Measurements from ENCODE around the gene STRN4.
"Not testable (repeated sequence)": the region's sequence is repeated elsewhere in the genome, so short reads cannot be mapped to it uniquely, and the experiment has no call there.

The STRN4 gene

GRCh38 chr19:46783670-46784069 is 37.4 kb upstream of the STRN4 start:
- Mint-ChIP-seq H3K9me3 (no peaks in the 10 kb centered on the region), H3K36me3 (peaks cover 46 to 65% of the 10 kb centered on the region in 2 donors), H3K4me1 (peaks cover 37 to 69% of the 10 kb centered on the region in 2 donors), H3K27me3 (no peaks in the 10 kb centered on the region), H3K4me3 (peak overlapping the region; percentile 22 to 32), H3K27ac (peak overlapping the region; percentile 71)
- DNase-seq (no peak), ATAC-seq (replicated peaks) (no peak)

GRCh38 chr19:46782355-46783019 is 36.2 kb upstream of the STRN4 start:
- ATAC-seq (replicated peaks) (no peak), DNase-seq (no peak)
- H3K27me3 Mint-ChIP-seq, result no peaks in the 10 kb centered on the region
- peak overlapping the region; percentile 14 for H3K27ac Mint-ChIP-seq
- peaks cover 38 to 68% of the 10 kb centered on the region in 2 donors for H3K4me1 Mint-ChIP-seq
- peaks cover 56 to 76% of the 10 kb centered on the region in 2 donors for H3K36me3 Mint-ChIP-seq
- no peaks in the 10 kb centered on the region for H3K9me3 Mint-ChIP-seq
- peak overlapping the region in 1 of 2 donors; percentile 13 for H3K4me3 Mint-ChIP-seq

- H3K9me3 Mint-ChIP-seq; H3K4me3 Mint-ChIP-seq; ATAC-seq (replicated peaks); H3K27me3 Mint-ChIP-seq; DNase-seq; H3K27ac Mint-ChIP-seq: not testable (repeated sequence)
- H3K36me3 Mint-ChIP-seq, result peaks cover 55 to 64% of the 10 kb centered on the region in 2 donors
- peaks cover 11 to 31% of the 10 kb centered on the region in 2 donors for H3K4me1 Mint-ChIP-seq
Measured at GRCh38 chr19:46777956-46778645, 31.9 kb upstream of the STRN4 start.

- ATAC-seq (replicated peaks) (no peak), DNase-seq (no peak)
- Mint-ChIP-seq H3K4me3 (no peak overlapping the region), H3K27me3 (no peaks in the 10 kb centered on the region), H3K4me1 (peaks cover 5 to 22% of the 10 kb centered on the region in 2 donors), H3K36me3 (peaks cover 47 to 55% of the 10 kb centered on the region in 2 donors), H3K27ac (no peak overlapping the region), H3K9me3 (no peaks in the 10 kb centered on the region)
Measured at GRCh38 chr19:46776927-46777911, 31.0 kb upstream of the STRN4 start.

GRCh38 chr19:46775642-46776258 is 29.5 kb upstream of the STRN4 start:
- Mint-ChIP-seq H3K27ac (no peak overlapping the region), H3K9me3 (no peaks in the 10 kb centered on the region), H3K36me3 (peaks cover 41 to 45% of the 10 kb centered on the region in 2 donors), H3K4me1 (peaks cover 3 to 22% of the 10 kb centered on the region in 2 donors), H3K4me3 (no peak overlapping the region), H3K27me3 (no peaks in the 10 kb centered on the region)
- DNase-seq, result no peak
- no peak for ATAC-seq (replicated peaks)

GRCh38 chr19:46773018-46773399 is 26.8 kb upstream of the STRN4 start:
- H3K4me1 Mint-ChIP-seq, result peaks cover 0 to 9% of the 10 kb centered on the region in 2 donors
- no peaks in the 10 kb centered on the region for H3K27me3 Mint-ChIP-seq
- peaks cover 30 to 31% of the 10 kb centered on the region in 2 donors for H3K36me3 Mint-ChIP-seq
- ATAC-seq (replicated peaks), result no peak
- no peak overlapping the region for H3K27ac Mint-ChIP-seq
- no peaks in the 10 kb centered on the region for H3K9me3 Mint-ChIP-seq
- no peak overlapping the region for H3K4me3 Mint-ChIP-seq
- DNase-seq, result no peak

- Mint-ChIP-seq H3K4me1 (peaks cover 0 to 5% of the 10 kb centered on the region in 2 donors), H3K9me3 (no peaks in the 10 kb centered on the region), H3K36me3 (peaks cover 25% of the 10 kb centered on the region in 2 donors), H3K27ac (no peak overlapping the region), H3K27me3 (no peaks in the 10 kb centered on the region), H3K4me3 (no peak overlapping the region)
- DNase-seq (no peak), ATAC-seq (replicated peaks) (no peak)
Measured at GRCh38 chr19:46772170-46773017, 26.1 kb upstream of the STRN4 start.

GRCh38 chr19:46768746-46769145 is 22.5 kb upstream of the STRN4 start:
- not testable (repeated sequence) for H3K27me3 Mint-ChIP-seq

GRCh38 chr19:46766569-46767317 is 20.5 kb upstream of the STRN4 start:
- no peak for DNase-seq
- H3K27ac Mint-ChIP-seq, result no peak overlapping the region
- ATAC-seq (replicated peaks), result peak; percentile 71 to 81
- H3K4me3 Mint-ChIP-seq, result no peak overlapping the region
- H3K36me3 Mint-ChIP-seq, result peaks cover 0 to 2% of the 10 kb centered on the region in 2 donors
- peaks cover 0 to 2% of the 10 kb centered on the region in 2 donors for H3K4me1 Mint-ChIP-seq
- no peaks in the 10 kb centered on the region for H3K27me3 Mint-ChIP-seq
- no peaks in the 10 kb centered on the region for H3K9me3 Mint-ChIP-seq

More at GRCh38 chr19:46768746-46769145, 22.5 kb upstream of the STRN4 start:
- DNase-seq; H3K36me3 Mint-ChIP-seq; H3K4me1 Mint-ChIP-seq; H3K27ac Mint-ChIP-seq; H3K9me3 Mint-ChIP-seq; ATAC-seq (replicated peaks); H3K4me3 Mint-ChIP-seq: not testable (repeated sequence)

- Mint-ChIP-seq H3K9me3 (no peaks in the 10 kb centered on the region), H3K27ac (no peak overlapping the region), H3K4me3 (no peak overlapping the region), H3K4me1 (peaks cover 0 to 2% of the 10 kb centered on the region in 2 donors), H3K36me3 (no peaks in the 10 kb centered on the region), H3K27me3 (no peaks in the 10 kb centered on the region)
- ATAC-seq (replicated peaks), result no peak
- no peak for DNase-seq
Measured at GRCh38 chr19:46764817-46765291, 18.6 kb upstream of the STRN4 start.

GRCh38 chr19:46762245-46762890 is 16.1 kb upstream of the STRN4 start:
- Mint-ChIP-seq H3K27me3 (no peaks in the 10 kb centered on the region), H3K9me3 (no peaks in the 10 kb centered on the region), H3K36me3 (peaks cover 1 to 6% of the 10 kb centered on the region in 2 donors), H3K4me1 (peaks cover 4 to 5% of the 10 kb centered on the region in 2 donors), H3K27ac (no peak overlapping the region), H3K4me3 (no peak overlapping the region)
- DNase-seq (no peak), ATAC-seq (replicated peaks) (no peak)

GRCh38 chr19:46761418-46761831 is 15.2 kb upstream of the STRN4 start:
- DNase-seq (no peak), ATAC-seq (replicated peaks) (no peak)
- no peak overlapping the region for H3K27ac Mint-ChIP-seq
- H3K36me3 Mint-ChIP-seq, result peaks cover 8 to 13% of the 10 kb centered on the region in 2 donors
- peaks cover 5 to 10% of the 10 kb centered on the region in 2 donors for H3K4me1 Mint-ChIP-seq
- no peak overlapping the region for H3K4me3 Mint-ChIP-seq
- H3K27me3 Mint-ChIP-seq, result no peaks in the 10 kb centered on the region
- no peaks in the 10 kb centered on the region for H3K9me3 Mint-ChIP-seq
